Stomach (tissue), 4 donors: Measurements from ENCODE around the gene CDC123.
"Not testable (repeated sequence)": the region's sequence is repeated elsewhere in the genome, so short reads cannot be mapped to it uniquely, and the experiment has no call there.

Experiments used
- EP300 ChIP-seq: sonication (generic); formaldehyde crosslinking; IDR thresholded peaks from one replicate; pipeline ENCODE4 v1.6.1; 2017; ENCODE audit warnings: antibody characterized with exemption
- POLR2A ChIP-seq, 4 donors: fragments of 450-650 bp; IDR thresholded peaks; one replicate each; pipeline ENCODE4 v1.6.1; 2016; ENCODE audit warnings: antibody characterized with exemption in 4 of 4, control low read depth in 2 of 4, mild to moderate bottlenecking in 1 of 4, moderate library complexity in 1 of 4
- POLR2AphosphoS5 ChIP-seq, 3 donors: sonication (generic); formaldehyde crosslinking; IDR thresholded peaks; one replicate each; pipeline ENCODE4 v1.6.1; 2016; ENCODE audit warnings: antibody characterized with exemption in 3 of 3
- TF ChIP-seq, protein P1 (sequence below), 7 experiments: fragments of 450-650 bp in 4 of 7; fragments of 200-600 bp in 3 of 7; sonication (generic) in 3 of 7; IDR thresholded peaks; one replicate each; pipeline ENCODE4 v1.5.1; 2016 to 2019; ENCODE audit warnings: antibody characterized with exemption in 7 of 7, control low read depth in 2 of 7, mild to moderate bottlenecking in 1 of 7

DNA sequence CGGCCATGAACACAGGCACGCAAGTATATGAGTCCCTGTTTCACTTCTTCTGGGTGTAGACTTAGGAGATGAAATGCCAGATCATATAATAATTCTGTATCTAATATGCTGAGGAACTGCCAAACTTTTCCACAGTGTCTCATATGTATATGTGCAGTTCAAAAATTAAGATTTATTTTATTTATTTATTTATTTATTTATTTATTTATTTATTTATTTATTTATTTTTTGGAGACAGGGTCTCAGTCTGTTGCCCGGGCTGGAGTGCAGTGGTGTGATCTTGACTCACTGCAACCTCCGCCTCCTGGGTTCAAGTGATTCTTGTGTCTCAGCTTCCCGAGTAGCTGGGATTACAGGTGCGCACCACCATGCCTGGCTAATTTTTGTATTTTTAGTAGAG is 24.5 kb upstream of the CDC123 start:
- TF ChIP-seq, protein P1, sequence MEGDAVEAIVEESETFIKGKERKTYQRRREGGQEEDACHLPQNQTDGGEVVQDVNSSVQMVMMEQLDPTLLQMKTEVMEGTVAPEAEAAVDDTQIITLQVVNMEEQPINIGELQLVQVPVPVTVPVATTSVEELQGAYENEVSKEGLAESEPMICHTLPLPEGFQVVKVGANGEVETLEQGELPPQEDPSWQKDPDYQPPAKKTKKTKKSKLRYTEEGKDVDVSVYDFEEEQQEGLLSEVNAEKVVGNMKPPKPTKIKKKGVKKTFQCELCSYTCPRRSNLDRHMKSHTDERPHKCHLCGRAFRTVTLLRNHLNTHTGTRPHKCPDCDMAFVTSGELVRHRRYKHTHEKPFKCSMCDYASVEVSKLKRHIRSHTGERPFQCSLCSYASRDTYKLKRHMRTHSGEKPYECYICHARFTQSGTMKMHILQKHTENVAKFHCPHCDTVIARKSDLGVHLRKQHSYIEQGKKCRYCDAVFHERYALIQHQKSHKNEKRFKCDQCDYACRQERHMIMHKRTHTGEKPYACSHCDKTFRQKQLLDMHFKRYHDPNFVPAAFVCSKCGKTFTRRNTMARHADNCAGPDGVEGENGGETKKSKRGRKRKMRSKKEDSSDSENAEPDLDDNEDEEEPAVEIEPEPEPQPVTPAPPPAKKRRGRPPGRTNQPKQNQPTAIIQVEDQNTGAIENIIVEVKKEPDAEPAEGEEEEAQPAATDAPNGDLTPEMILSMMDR (IDR thresholded peaks at IDR 0.05), result not testable (repeated sequence)
- not testable (repeated sequence) for TF ChIP-seq POLR2A (IDR thresholded peaks at IDR 0.05); EP300; POLR2AphosphoS5 (IDR thresholded peaks at IDR 0.05)
